KMS-11 (cell line): ENCODE results near the gene GOLGA6B.

Experiments used
- H2AFZ ChIP-seq: fragments of 200-600 bp; sonication (generic); 2 replicates; pipeline ENCODE4 v1.6.1; 2016; ENCODE audit warnings: antibody characterized with exemption, mixed run types, low read depth
- H3K27ac ChIP-seq: fragments of 200-600 bp; sonication (generic); 2 replicates; pipeline ENCODE4 v1.6.1; 2016; ENCODE audit warnings: mild to moderate bottlenecking, mixed run types
- H3K27me3 ChIP-seq: fragments of 200-600 bp; sonication (generic); 2 replicates; pipeline ENCODE4 v1.6.1; 2017; ENCODE audit warnings: mild to moderate bottlenecking, low read depth, mixed run types, moderate library complexity; ENCODE audit not compliant: insufficient read depth
- H3K36me3 ChIP-seq: fragments of 200-600 bp; sonication (generic); 2 replicates; pipeline ENCODE4 v1.6.1; 2017; ENCODE audit warnings: mild to moderate bottlenecking, mixed run types; ENCODE audit not compliant: insufficient read depth
- H3K4me1 ChIP-seq: fragments of 200-600 bp; sonication (generic); 2 replicates; pipeline ENCODE4 v1.6.1; 2016; ENCODE audit warnings: mild to moderate bottlenecking, low read depth, mixed run types; ENCODE audit not compliant: poor library complexity, severe bottlenecking
- H3K4me2 ChIP-seq: fragments of 200-600 bp; sonication (generic); 2 replicates; pipeline ENCODE4 v1.7.0; 2016; ENCODE audit warnings: mild to moderate bottlenecking, mixed run types
- H3K4me3 ChIP-seq: fragments of 200-600 bp; sonication (generic); IDR thresholded peaks from 2 replicates; pipeline ENCODE4 v1.6.1; 2017; ENCODE audit warnings: low read depth, low read length, mixed read lengths; ENCODE audit not compliant: insufficient read depth
- H3K79me2 ChIP-seq: fragments of 200-600 bp; sonication (generic); 2 replicates; pipeline ENCODE4 v1.6.1; 2016; ENCODE audit warnings: low read depth, mixed run types; ENCODE audit not compliant: insufficient read depth
- H3K9ac ChIP-seq: fragments of 200-600 bp; sonication (generic); 2 replicates; pipeline ENCODE4 v1.6.1; 2016; ENCODE audit warnings: mild to moderate bottlenecking, mixed run types
- H4K20me1 ChIP-seq: fragments of 200-600 bp; sonication (generic); 2 replicates; pipeline ENCODE4 v1.6.1; 2016; ENCODE audit warnings: mild to moderate bottlenecking, mixed run types; ENCODE audit not compliant: insufficient read depth
- CTCF ChIP-seq: fragments of 200-600 bp; sonication (generic); conservative IDR thresholded peaks from 2 replicates; pipeline ENCODE4 v1.6.1; 2017; ENCODE audit warnings: low read depth, mild to moderate bottlenecking, antibody characterized with exemption, low read length, moderate library complexity, mixed read lengths

Gene GOLGA6B

GRCh38 chr15:72685301-72685924 is 30.9 kb downstream of the GOLGA6B start:
- H3K79me2 ChIP-seq, result no peaks in the 10 kb centered on the region
- H3K36me3 ChIP-seq, result no peaks in the 10 kb centered on the region
- no peak for TF ChIP-seq CTCF
- H4K20me1 ChIP-seq, result no peaks in the 10 kb centered on the region
- H2AFZ ChIP-seq, result peak overlapping the region; percentile 76
- H3K27me3 ChIP-seq, result no peaks in the 10 kb centered on the region
- peak overlapping the region; percentile 77 for H3K4me2 ChIP-seq
- peak overlapping the region; percentile 73 for H3K27ac ChIP-seq
- no peak overlapping the region for H3K4me3 ChIP-seq
- H3K4me1 ChIP-seq, result no peaks in the 10 kb centered on the region
- H3K9ac ChIP-seq, result peak overlapping the region; percentile 64

- H3K9ac ChIP-seq, result peak within 1 kb of the TSS; percentile 64
- H2AFZ ChIP-seq, result peak within 1 kb of the TSS; percentile 76
- H3K27me3 ChIP-seq, result no peaks in the 10 kb centered on the region
- peak within 1 kb of the TSS; percentile 73 for H3K27ac ChIP-seq
- peak within 1 kb of the TSS; percentile 77 for H3K4me2 ChIP-seq
- no peaks in the 10 kb centered on the region for H3K4me1 ChIP-seq
- H3K79me2 ChIP-seq, result no peaks in the 10 kb centered on the region
- H3K36me3 ChIP-seq, result no peaks in the 10 kb centered on the region
- no peak for TF ChIP-seq CTCF
- no peak within 1 kb of the TSS for H3K4me3 ChIP-seq
- no peaks in the 10 kb centered on the region for H4K20me1 ChIP-seq
These were observed 31.7 kb downstream of the GOLGA6B start, which contains the start of the genes BBS4 and HIGD2B for GRCh38 chr15:72685925-72686794. TSS of gene BBS4 (plus strand) at chr15:72686207. CDS start at chr15:72686228, 21 bp downstream. TSS of gene HIGD2B (minus strand) at chr15:72686182. CDS start at chr15:72676374, 9,808 bp downstream.

GRCh38 chr15:72688697-72689096 is 34.2 kb downstream of the GOLGA6B start:
- no peaks in the 10 kb centered on the region for H3K27me3 ChIP-seq
- H3K79me2 ChIP-seq, result no peaks in the 10 kb centered on the region
- H3K4me3 ChIP-seq, result no peak overlapping the region
- TF ChIP-seq CTCF, result no peak
- H2AFZ ChIP-seq, result no peak overlapping the region
- H3K36me3 ChIP-seq, result no peaks in the 10 kb centered on the region
- H3K9ac ChIP-seq, result no peak overlapping the region
- no peaks in the 10 kb centered on the region for H3K4me1 ChIP-seq
- no peak overlapping the region for H3K27ac ChIP-seq
- no peak overlapping the region for H3K4me2 ChIP-seq
- H4K20me1 ChIP-seq, result no peaks in the 10 kb centered on the region

- Histone ChIP-seq H3K27me3 (no peaks in the 10 kb centered on the region), H2AFZ (no peak overlapping the region), H3K4me1 (no peaks in the 10 kb centered on the region), H4K20me1 (no peaks in the 10 kb centered on the region), H3K4me3 (no peak overlapping the region), H3K79me2 (no peaks in the 10 kb centered on the region), H3K27ac (no peak overlapping the region), H3K36me3 (no peaks in the 10 kb centered on the region), H3K4me2 (no peak overlapping the region), H3K9ac (no peak overlapping the region)
- TF ChIP-seq CTCF, result no peak
These were observed 36.4 kb downstream of the GOLGA6B start for GRCh38 chr15:72690938-72691337.
